Stimulated activated naive CD8-positive, alpha-beta T cell treated with anti-CD3 and anti-CD28 coated beads, Interleukin-15, Interleukin-2, amounts not matched to agents 100 U/mL and 50 U/mL, for 24 hours (primary cell): ENCODE measurements around the gene PRG2.
"Not testable (repeated sequence)": the region's sequence is repeated elsewhere in the genome, so short reads cannot be mapped to it uniquely, and the experiment has no call there.

Source experiments
- ATAC-seq: fragments of 150-1000 bp; cut with Tn5 transposase; one replicate; pipeline ENCODE4 v1.10.0; 2021
- DNase-seq: peaks from one replicate; pipeline ENCODE4 v3.0.0; 2021

The PRG2 gene

GRCh38 chr11:57368106-57368844 is 22.2 kb downstream of the PRG2 start:
- DNase-seq, result no peak
- ATAC-seq, result no peak

GRCh38 chr11:57364851-57365660 is 25.4 kb downstream of the PRG2 start:
- DNase-seq, result no peak
- ATAC-seq, result no peak

- ATAC-seq, result no peak
- DNase-seq, result no peak
Measured at GRCh38 chr11:57363131-57364080, 27.0 kb downstream of the PRG2 start.

GRCh38 chr11:57361926-57362325 is 28.5 kb downstream of the PRG2 start:
- ATAC-seq, result no peak

GRCh38 chr11:57361420-57361819 is 29.0 kb downstream of the PRG2 start:
- not testable (repeated sequence) for DNase-seq, ATAC-seq

More at GRCh38 chr11:57361926-57362325, 28.5 kb downstream of the PRG2 start:
- no peak for DNase-seq

- DNase-seq (no peak), ATAC-seq (no peak)
Measured at GRCh38 chr11:57360991-57361390, 29.5 kb downstream of the PRG2 start.

GRCh38 chr11:57359896-57360690 is 30.4 kb downstream of the PRG2 start:
- no peak for DNase-seq
- ATAC-seq, result no peak

GRCh38 chr11:57359396-57359795 is 31.1 kb downstream of the PRG2 start:
- DNase-seq, result no peak
- no peak for ATAC-seq

- ATAC-seq (no peak), DNase-seq (no peak)
Measured at GRCh38 chr11:57358991-57359390, 31.5 kb downstream of the PRG2 start.

- no peak for DNase-seq
- no peak for ATAC-seq
Measured at GRCh38 chr11:57358543-57358961, 31.9 kb downstream of the PRG2 start.

- no peak for ATAC-seq
- no peak for DNase-seq
Measured at GRCh38 chr11:57357856-57358255, 32.6 kb downstream of the PRG2 start.

- no peak for DNase-seq
- ATAC-seq, result no peak
Measured at GRCh38 chr11:57357310-57357709, 33.1 kb downstream of the PRG2 start.

- DNase-seq, result no peak
- ATAC-seq, result no peak
Measured at GRCh38 chr11:57356268-57356667, 34.2 kb downstream of the PRG2 start.

- no peak for DNase-seq
- ATAC-seq, result no peak
Measured at GRCh38 chr11:57354699-57355098, 35.8 kb downstream of the PRG2 start.

- no peak for DNase-seq
Measured at GRCh38 chr11:57353852-57354251, 36.6 kb downstream of the PRG2 start.

GRCh38 chr11:57353446-57353845 is 37.0 kb downstream of the PRG2 start:
- ATAC-seq, result no peak
- DNase-seq, result no peak

More at GRCh38 chr11:57353852-57354251, 36.6 kb downstream of the PRG2 start:
- no peak for ATAC-seq

GRCh38 chr11:57353036-57353435 is 37.4 kb downstream of the PRG2 start:
- ATAC-seq (no peak), DNase-seq (no peak)

GRCh38 chr11:57349491-57350274 is 40.8 kb downstream of the PRG2 start:
- DNase-seq (peak; percentile 82), ATAC-seq (peak; percentile 54)

- ATAC-seq, result no peak
- no peak for DNase-seq
Measured at GRCh38 chr11:57348636-57349313, 41.7 kb downstream of the PRG2 start.

- DNase-seq, result no peak
- no peak for ATAC-seq
Measured at GRCh38 chr11:57348052-57348451, 42.4 kb downstream of the PRG2 start.
